B cell (primary cell): ENCODE data around the gene RGS6. TPM values are rescaled to one million over a fixed set of nuclear protein-coding genes. Genes with fewer than 3 reads are reported as not detected.

Experiments
- ATAC-seq: fragments of 200-7000 bp; cut with Tn5 transposase; one replicate; pipeline ENCODE4 v1.10.0; 2021; ENCODE audit warnings: low read depth, mild to moderate bottlenecking, moderate number of reproducible peaks, moderate library complexity
- CTCF ChIA-PET: fragments of 350-600 bp; sonication (Branson Sonifier 250); formaldehyde crosslinking; loops from one replicate; lab custom pipeline; 2021; ENCODE audit warnings: antibody characterized with exemption, inconsistent platforms; lab: Charles Lee
- POLR2A ChIA-PET: fragments of 350-600 bp; sonication (Branson Sonifier 250); formaldehyde crosslinking; loops from one replicate; lab custom pipeline; 2021; ENCODE audit warnings: antibody characterized with exemption; lab: Charles Lee
- DNase-seq: peaks from one replicate; pipeline ENCODE4 v3.0.0; 2013
- H2AFZ ChIP-seq: 2 replicates; pipeline ENCODE4 v1.6.1; 2012; ENCODE audit warnings: mild to moderate bottlenecking, low read depth, low read length; ENCODE audit not compliant: insufficient read depth, poor library complexity, severe bottlenecking
- H3K27ac ChIP-seq, 2 donors: 1 replicate in 1 of 2; 2 replicates in 1 of 2; pipeline ENCODE4 v1.5.1; 2012 to 2013; ENCODE audit warnings: low read length in 2 of 2, mild to moderate bottlenecking in 2 of 2, moderate library complexity in 1 of 2
- H3K27me3 ChIP-seq, 4 experiments: fragments of 200-600 bp in 1 of 4; sonication (generic) in 1 of 4; replicated peaks in 1 of 4; 1 replicate in 2 of 4; 2 replicates in 2 of 4; pipeline versions ENCODE4 v1.6.1 to v1.7.0; 2013 to 2016; ENCODE audit warnings: low read length in 3 of 4, mild to moderate bottlenecking in 2 of 4, mixed read lengths in 1 of 4, moderate library complexity in 1 of 4; ENCODE audit not compliant: insufficient read depth in 4 of 4, control insufficient read depth in 3 of 4; ENCODE audit errors: control extremely low read depth in 1 of 4
- H3K36me3 ChIP-seq, 2 experiments: replicated peaks in 1 of 2; 1 replicate in 1 of 2; 2 replicates in 1 of 2; pipeline versions ENCODE4 v1.6.1 to v1.7.1; 2013; ENCODE audit warnings: low read length in 1 of 2; ENCODE audit not compliant: insufficient read depth in 2 of 2, control insufficient read depth in 1 of 2; ENCODE audit errors: control extremely low read depth in 1 of 2, extremely low read depth in 1 of 2
- H3K4me1 ChIP-seq, 2 donors: fragments of 200-600 bp in 1 of 2; sonication (generic) in 1 of 2; 1 replicate in 1 of 2; 2 replicates in 1 of 2; pipeline versions ENCODE4 v1.5.1 to v1.6.1; 2013 to 2017; ENCODE audit warnings: low read length in 2 of 2; ENCODE audit not compliant: control insufficient read depth in 2 of 2, insufficient read depth in 2 of 2
- H3K4me2 ChIP-seq: replicated peaks from 2 replicates; pipeline ENCODE3; 2012; ENCODE audit warnings: mild to moderate bottlenecking, low read depth, low read length; ENCODE audit not compliant: poor library complexity, severe bottlenecking
- H3K4me3 ChIP-seq, 5 experiments: fragments of 200-600 bp in 1 of 5; sonication (generic) in 1 of 5; 1 replicate in 3 of 5; 2 replicates in 2 of 5; pipeline versions ENCODE4 v1.5.1 to v1.7.0; 2011 to 2016; ENCODE audit warnings: low read length in 4 of 5, mild to moderate bottlenecking in 4 of 5, low read depth in 2 of 5, control low read depth in 1 of 5, moderate library complexity in 1 of 5; ENCODE audit not compliant: insufficient read depth in 1 of 5; ENCODE audit errors: control extremely low read depth in 1 of 5, extremely low read depth in 1 of 5
- H3K79me2 ChIP-seq: fragments of 200-600 bp; sonication (generic); one replicate; pipeline ENCODE4 v1.6.0; 2016; ENCODE audit warnings: low read length; ENCODE audit not compliant: control insufficient read depth, insufficient read depth
- H3K9ac ChIP-seq: fragments of 200-600 bp; sonication (generic); 2 replicates; pipeline ENCODE4 v1.6.1; 2017; ENCODE audit warnings: mild to moderate bottlenecking, low read length, moderate library complexity
- H3K9me3 ChIP-seq, 3 donors: one replicate each; pipeline versions ENCODE4 v1.6.1 to v1.7.1; 2013; ENCODE audit warnings: low read length in 2 of 3; ENCODE audit not compliant: control insufficient read depth in 2 of 3, insufficient read depth in 1 of 3; ENCODE audit errors: control extremely low read depth in 1 of 3
- H4K20me1 ChIP-seq: 2 replicates; pipeline ENCODE4 v1.6.0; 2012; ENCODE audit warnings: mild to moderate bottlenecking, low read length; ENCODE audit not compliant: insufficient read depth, control insufficient read depth, poor library complexity, severe bottlenecking
- H3K27ac Mint-ChIP-seq: one replicate; pipeline ENCODE4 v1.8.0; 2021; ENCODE audit warnings: mixed read lengths
- H3K27me3 Mint-ChIP-seq: one replicate; pipeline ENCODE4 v1.8.0; 2021; ENCODE audit warnings: mixed read lengths
- H3K4me1 Mint-ChIP-seq: one replicate; pipeline ENCODE4 v1.8.0; 2021; ENCODE audit warnings: mixed read lengths
- H3K4me3 Mint-ChIP-seq: one replicate; pipeline ENCODE4 v1.8.0; 2021; ENCODE audit warnings: mixed read lengths
- H3K9me3 Mint-ChIP-seq: one replicate; pipeline ENCODE4 v1.8.0; 2022; ENCODE audit warnings: mixed read lengths; ENCODE audit not compliant: insufficient read depth
- CTCF ChIP-seq: fragments of 200-600 bp; IDR thresholded peaks from one replicate; pipeline ENCODE4 v1.8.0; 2022; ENCODE audit warnings: antibody characterized with exemption, mild to moderate bottlenecking
- EZH2 ChIP-seq: IDR thresholded peaks from 2 replicates; pipeline ENCODE4 v1.6.1; 2012; ENCODE audit warnings: borderline replicate concordance, low read depth, mild to moderate bottlenecking, moderate library complexity, low read length; ENCODE audit not compliant: insufficient read depth, poor library complexity, severe bottlenecking
- WGBS: methylation state at CpG from one replicate; pipeline ENCODE4 v1.1.5; 2013; ENCODE audit warnings: missing lambda C conversion rate; ENCODE audit not compliant: insufficient coverage; 5-methylcytosine and 5-hydroxymethylcytosine counted together
- intact Hi-C: fragments of 100-400 bp; cut with micrococcal nuclease; formaldehyde crosslinking; loops from one replicate; pipeline ENCODE4 v1.10.0; 2022
- polyA plus RNA-seq: library from polyadenylated mRNA; depleted of rRNA; stranded (reverse); fragments of >200 nt; gene quantifications from 2 replicates; pipeline ENCODE4 v1.2.3, GENCODE V29; 2012
- total RNA-seq, 2 donors: library from RNA; stranded (reverse); fragments of 120-200 nt in 1 of 2; gene quantifications; 1 replicate in 1 of 2; 2 replicates in 1 of 2; pipeline versions ENCODE4 v1.2.3 to v1.2.4, GENCODE V29; 2013 to 2022

RGS6 gene
- total and polyA plus RNA-seq, 2 donors (not counting 1 experiment from before 2014, with no cell fraction given), result 0.07 TPM; not detected in 1

DNA sequence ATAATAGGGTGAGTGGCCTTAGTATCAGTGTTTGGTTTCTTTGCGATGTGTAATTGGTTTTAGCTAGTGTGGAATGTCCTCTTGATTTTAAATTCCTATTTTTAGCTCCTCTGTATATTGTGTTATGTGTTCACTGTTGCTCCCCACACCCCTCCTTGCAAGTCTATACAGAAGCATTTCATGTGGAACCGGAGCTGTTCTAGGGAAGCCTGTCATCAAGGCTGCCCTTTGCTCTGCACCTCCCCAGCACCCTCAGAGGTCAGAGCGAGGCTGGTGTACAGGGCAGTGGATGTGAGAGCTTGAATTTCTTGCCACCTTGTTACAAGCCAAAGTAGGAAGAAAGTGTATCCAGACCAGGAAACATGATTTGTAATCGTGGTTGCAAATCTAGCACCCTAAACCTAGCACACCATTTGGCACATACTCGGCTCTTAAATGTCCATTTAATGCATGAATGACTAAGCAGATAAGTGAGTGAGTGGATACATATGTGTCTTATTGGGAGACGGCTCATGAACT, 376.8 kb downstream of the RGS6 start:
- intact Hi-C loops, result no loop called here
- H3K36me3 ChIP-seq, result no peaks in the 10 kb centered on the region
- Mint-ChIP-seq H3K4me3 (no peak overlapping the region), H3K27me3 (peaks cover 44% of the 10 kb centered on the region), H3K9me3 (peaks cover 3% of the 10 kb centered on the region), H3K4me1 (no peaks in the 10 kb centered on the region), H3K27ac (no peak overlapping the region)
- DNase-seq (no peak), ATAC-seq (no peak)
- no peak overlapping the region for H2AFZ ChIP-seq
- TF ChIP-seq CTCF (no peak), EZH2 (no peak)
- H3K4me3 ChIP-seq, result no peak overlapping the region
- H3K4me1 ChIP-seq, result no peaks in the 10 kb centered on the region
- ChIA-PET POLR2A (no interaction called here), CTCF (no interaction called here)
- H3K27ac ChIP-seq, result no peak overlapping the region
- H3K9me3 ChIP-seq, result peaks cover 0 to 6% (median 1%) of the 10 kb centered on the region in 3 donors
- H3K27me3 ChIP-seq, result peaks cover 0 to 15% (median 7%) of the 10 kb centered on the region in 4 experiments
- H3K4me2 ChIP-seq, result no peak overlapping the region
- WGBS, result no CpG with 5 or more reads among the region's 6 CpGs
- H4K20me1 ChIP-seq, result no peaks in the 10 kb centered on the region
- H3K79me2 ChIP-seq, result no peaks in the 10 kb centered on the region
- H3K9ac ChIP-seq, result no peak overlapping the region

- no peak for ATAC-seq
- CTCF ChIA-PET, result no interaction called here
Observed at GRCh38 chr14:72311116-72311515, 378.9 kb downstream of the RGS6 start.

More at GRCh38 chr14:72311116-72311515, 378.9 kb downstream of the RGS6 start:
- Histone ChIP-seq H3K4me1 (no peaks in the 10 kb centered on the region), H3K36me3 (no peaks in the 10 kb centered on the region), H4K20me1 (no peaks in the 10 kb centered on the region), H2AFZ (no peak overlapping the region), H3K9me3 (peaks cover 0 to 4% (median under 1%) of the 10 kb centered on the region in 3 donors), H3K9ac (no peak overlapping the region), H3K4me3 (no peak overlapping the region), H3K79me2 (no peaks in the 10 kb centered on the region), H3K4me2 (no peak overlapping the region), H3K27ac (no peak overlapping the region), H3K27me3 (peaks cover 0 to 21% (median 8%) of the 10 kb centered on the region in 4 experiments)
- Mint-ChIP-seq H3K27me3 (peaks cover 38% of the 10 kb centered on the region), H3K27ac (no peak overlapping the region), H3K9me3 (peaks cover under 1% of the 10 kb centered on the region), H3K4me3 (no peak overlapping the region), H3K4me1 (no peaks in the 10 kb centered on the region)
- no CpG with 5 or more reads among the region's 1 CpG for WGBS
- DNase-seq, result no peak
- TF ChIP-seq CTCF, result no peak
- TF ChIP-seq EZH2, result no peak
- intact Hi-C loops, result no loop called here
- POLR2A ChIA-PET, result no interaction called here
